Smooth muscle cell of the brain vasculature (primary cell): Measurements from ENCODE around the gene NCOA1.
"Not testable (repeated sequence)": the region's sequence is repeated elsewhere in the genome, so short reads cannot be mapped to it uniquely, and the experiment has no call there.

Experiments
- DNase-seq: peaks from one replicate; pipeline ENCODE4 v3.0.0-alpha.2; 2012; ENCODE audit warnings: low read depth, low spot score

The NCOA1 gene

GRCh38 chr2:24787532-24787931 lies 296.5 kb downstream of the NCOA1 start:
- DNase-seq, result no peak

GRCh38 chr2:24788816-24789215 lies 297.8 kb downstream of the NCOA1 start:
- DNase-seq, result no peak

GRCh38 chr2:24791452-24791851 lies 300.4 kb downstream of the NCOA1 start:
- no peak for DNase-seq

GRCh38 chr2:24792542-24792873 lies 301.5 kb downstream of the NCOA1 start:
- no peak for DNase-seq

- peak; percentile 96 for DNase-seq
Measured at GRCh38 chr2:24792874-24793760, 302.1 kb downstream of the NCOA1 start, which contains the start of the genes CENPO and PTRHD1. Gene CENPO (plus strand): TSS chr2:24793425. CDS start chr2:24793920, 495 bp downstream. Gene PTRHD1 (minus strand): TSS chr2:24793391. CDS start chr2:24793377, 14 bp downstream.

- no peak for DNase-seq
Measured at GRCh38 chr2:24793761-24794435, 302.8 kb downstream of the NCOA1 start.

GRCh38 chr2:24797644-24798043 lies 306.6 kb downstream of the NCOA1 start:
- DNase-seq, result no peak

- not testable (repeated sequence) for DNase-seq
Measured at GRCh38 chr2:24800487-24800886, 309.4 kb downstream of the NCOA1 start.

- not testable (repeated sequence) for DNase-seq
Measured at GRCh38 chr2:24805811-24806660, 315.0 kb downstream of the NCOA1 start.

- no peak for DNase-seq
Measured at GRCh38 chr2:24806661-24807036, 315.6 kb downstream of the NCOA1 start.

- no peak for DNase-seq
Measured at GRCh38 chr2:24809316-24810007, 318.4 kb downstream of the NCOA1 start.

- no peak for DNase-seq
Measured at GRCh38 chr2:24813691-24814137, 322.7 kb downstream of the NCOA1 start.

- DNase-seq, result no peak
Measured at GRCh38 chr2:24814516-24814915, 323.5 kb downstream of the NCOA1 start.

GRCh38 chr2:24815171-24815570 lies 324.1 kb downstream of the NCOA1 start:
- DNase-seq, result no peak

- no peak for DNase-seq
Measured at GRCh38 chr2:24816404-24816803, 325.4 kb downstream of the NCOA1 start.

GRCh38 chr2:24816884-24817283 lies 325.8 kb downstream of the NCOA1 start:
- no peak for DNase-seq

GRCh38 chr2:24818721-24819167 lies 327.7 kb downstream of the NCOA1 start:
- no peak for DNase-seq

GRCh38 chr2:24819442-24820174 lies 328.6 kb downstream of the NCOA1 start:
- no peak for DNase-seq

GRCh38 chr2:24820175-24820513 lies 329.1 kb downstream of the NCOA1 start:
- DNase-seq, result no peak
